GM12878 (cell line): Measurements from ENCODE around the gene EYA4. TPM values are rescaled to one million over a fixed set of nuclear protein-coding genes. Genes with fewer than 3 reads are reported as not detected.

ENCODE experiments used
- ATAC-seq: fragments of 200-7000 bp; cut with Tn5 transposase; 3 replicates; pipeline ENCODE4 v1.9.1; 2020; ENCODE audit warnings: mild to moderate bottlenecking, moderate library complexity
- BruUV-seq: library from RNA; stranded (reverse); fragments of 400-500 nt; replicated peaks from 2 replicates; lab custom pipeline; 2021; lab: Mats Ljungman, UMichigan
- CTCF ChIA-PET: fragments of 300-600 bp; sonication (Branson Sonifier 250); formaldehyde crosslinking; extraction: SDS; loops from one replicate; lab custom pipeline; 2021; ENCODE audit warnings: inconsistent platforms; lab: Yijun Ruan, JAX
- POLR2A ChIA-PET: fragments of 350-600 bp; formaldehyde crosslinking; extraction: SDS; loops from one replicate; lab custom pipeline; 2021; ENCODE audit warnings: inconsistent platforms; lab: Charles Lee
- RAD21 ChIA-PET: fragments of 300-600 bp; sonication (Branson Sonifier 250); formaldehyde crosslinking; loops from one replicate; lab custom pipeline; 2023; ENCODE audit warnings: antibody characterized with exemption; ENCODE audit not compliant: unreplicated experiment; lab: Charles Lee
- SMC1A ChIA-PET: fragments of 300-600 bp; sonication (Branson Sonifier 250); formaldehyde crosslinking; loops from one replicate; lab custom pipeline; 2023; ENCODE audit not compliant: unreplicated experiment, uncharacterized antibody; lab: Charles Lee
- DNase-seq: peaks from one replicate; pipeline ENCODE4 v3.0.0-alpha.2; 2011; ENCODE audit warnings: low read depth, low spot score
- FAIRE-seq: peaks from 3 replicates; lab custom pipeline; 2011; peaks lifted over from hg19 to GRCh38; lab: Jason Lieb, UNC
- H2AFZ ChIP-seq: 2 replicates; pipeline ENCODE4 v1.6.0; 2011; ENCODE audit warnings: low read depth, low read length, control low read depth; ENCODE audit not compliant: control insufficient read depth
- H3K27ac ChIP-seq: 2 replicates; pipeline ENCODE4 v1.5.1; 2011; ENCODE audit warnings: control low read depth; ENCODE audit not compliant: control insufficient read depth, insufficient read depth
- H3K27me3 ChIP-seq, 2 experiments: replicated peaks in 1 of 2; 2 replicates each; pipeline versions ENCODE4 v1.6.0 to v1.6.1; 2011; ENCODE audit warnings: low read length in 1 of 2; ENCODE audit not compliant: control insufficient read depth in 2 of 2, insufficient read depth in 2 of 2
- H3K36me3 ChIP-seq, 2 experiments: 2 replicates each; pipeline ENCODE4 v1.5.1; 2011; ENCODE audit warnings: low read length in 1 of 2; ENCODE audit not compliant: control insufficient read depth in 2 of 2, insufficient read depth in 2 of 2
- H3K4me1 ChIP-seq: 2 replicates; pipeline ENCODE4 v1.6.1; 2011; ENCODE audit warnings: mild to moderate bottlenecking, low read length, moderate library complexity, mixed read lengths; ENCODE audit not compliant: control insufficient read depth, insufficient read depth
- H3K4me2 ChIP-seq: 2 replicates; pipeline ENCODE4 v1.6.0; 2011; ENCODE audit warnings: control low read depth; ENCODE audit not compliant: control insufficient read depth, insufficient read depth
- H3K4me3 ChIP-seq: fragments of 200-600 bp; sonication (generic); 2 replicates; pipeline ENCODE4 v1.5.1; 2016
- H3K79me2 ChIP-seq: 2 replicates; pipeline ENCODE4 v1.6.0; 2011; ENCODE audit warnings: low read length; ENCODE audit not compliant: control insufficient read depth, insufficient read depth
- H3K9ac ChIP-seq: 2 replicates; pipeline ENCODE4 v1.8.0; 2011; ENCODE audit warnings: low read length, control low read depth, mixed read lengths; ENCODE audit not compliant: control insufficient read depth, insufficient read depth
- H3K9me3 ChIP-seq: replicated peaks from 3 replicates; pipeline ENCODE4 v1.5.1; 2011; ENCODE audit warnings: mild to moderate bottlenecking, low read length; ENCODE audit not compliant: control insufficient read depth, insufficient read depth
- H4K20me1 ChIP-seq: 2 replicates; pipeline ENCODE4 v1.6.0; 2011; ENCODE audit not compliant: control insufficient read depth, insufficient read depth
- BHLHE40 ChIP-seq, 2 experiments: fragments of 450-650 bp in 1 of 2; IDR thresholded peaks; 2 replicates each; pipeline ENCODE4 v1.6.1; 2011 to 2017; ENCODE audit warnings: low read depth in 2 of 2, borderline replicate concordance in 1 of 2, improper control_type of control experiment in 1 of 2, low read length in 1 of 2, mild to moderate bottlenecking in 1 of 2
- BRCA1 ChIP-seq: IDR thresholded peaks from 2 replicates; pipeline ENCODE4 v1.6.1; 2011; ENCODE audit warnings: low read depth, low read length, improper control_type of control experiment
- CBX5 ChIP-seq: sonication (generic); IDR thresholded peaks from 2 replicates; pipeline ENCODE4 v1.6.1; 2016; ENCODE audit warnings: low read depth, moderate library complexity, mild to moderate bottlenecking, inconsistent platforms
- CHD4 ChIP-seq: fragments of 200-600 bp; sonication (generic); IDR thresholded peaks from 2 replicates; pipeline ENCODE4 v1.6.1; 2016; ENCODE audit warnings: mild to moderate bottlenecking
- EZH2 ChIP-seq: IDR thresholded peaks from 2 replicates; pipeline ENCODE4 v1.6.1; 2012; ENCODE audit warnings: low read depth, mild to moderate bottlenecking, control low read depth, inconsistent platforms, low read length, borderline replicate concordance; ENCODE audit not compliant: control insufficient read depth
- KAT2A ChIP-seq: conservative IDR thresholded peaks from 2 replicates; pipeline ENCODE4 v1.6.1; 2011; ENCODE audit warnings: low read depth, low read length; ENCODE audit not compliant: control insufficient read depth
- MLLT1 ChIP-seq: fragments of 450-650 bp; IDR thresholded peaks from 2 replicates; pipeline ENCODE4 v1.6.1; 2016; ENCODE audit warnings: mild to moderate bottlenecking
- RELB ChIP-seq: fragments of 450-650 bp; IDR thresholded peaks from 2 replicates; pipeline ENCODE4 v1.6.1; 2017; ENCODE audit warnings: low read depth, mild to moderate bottlenecking, moderate library complexity
- RFX5 ChIP-seq: IDR thresholded peaks from 2 replicates; pipeline ENCODE4 v1.6.1; 2011; ENCODE audit warnings: low read depth, low read length, improper control_type of control experiment
- SPI1 ChIP-seq: IDR thresholded peaks from 2 replicates; pipeline ENCODE4 v1.6.1; 2011; ENCODE audit warnings: low read depth, mild to moderate bottlenecking, low read length, moderate library complexity, borderline replicate concordance; ENCODE audit not compliant: insufficient read depth
- USF1 ChIP-seq: IDR thresholded peaks from 2 replicates; pipeline ENCODE4 v1.6.1; 2011; ENCODE audit warnings: borderline replicate concordance, low read depth, mild to moderate bottlenecking, moderate library complexity, mixed read lengths, low read length; ENCODE audit not compliant: insufficient read depth; ENCODE audit errors: extremely low read length
- ZBED1 ChIP-seq: IDR thresholded peaks from 2 replicates; pipeline ENCODE4 v1.6.1; 2016; ENCODE audit warnings: borderline replicate concordance
- ZNF217 ChIP-seq: fragments of 450-650 bp; IDR thresholded peaks from 2 replicates; pipeline ENCODE4 v1.6.1; 2017; ENCODE audit warnings: antibody characterized with exemption, mild to moderate bottlenecking
- ZNF24 ChIP-seq: fragments of 450-650 bp; IDR thresholded peaks from 2 replicates; pipeline ENCODE4 v1.6.1; 2017; ENCODE audit warnings: antibody characterized with exemption, mild to moderate bottlenecking
- WGBS: methylation state at CpG from one replicate; pipeline ENCODE4 v1.1.6; 2016; ENCODE audit warnings: low lambda C conversion rate; ENCODE audit not compliant: insufficient replicate concordance, insufficient coverage; ENCODE audit errors: missing lambda C conversion rate; 5-methylcytosine and 5-hydroxymethylcytosine counted together
- in situ Hi-C: fragments of 300-500 bp; cut with MboI; formaldehyde crosslinking; loops from 9 replicates; pipeline ENCODE4 v1.14.3; 2018; ENCODE audit warnings: mixed read lengths
- intact Hi-C: fragments of 100-400 bp; cut with micrococcal nuclease; formaldehyde crosslinking; loops from one replicate; pipeline ENCODE4 v1.14.2; 2022; ENCODE audit not compliant: unreplicated experiment
- polyA plus RNA-seq, 11 experiments: library from polyadenylated mRNA; depleted of rRNA in 4 of 11; unstranded in 6 of 11; stranded (reverse) in 5 of 11; fragments of >200 nt; fragmentation: Nextera tagmentation in 4 of 11; fragmentation: Illumina TruSeq in 1 of 11; extraction: Ambion mirVana in 4 of 11; extraction: Trizol in 1 of 11; gene quantifications; 1 replicate in 1 of 11; 2 replicates in 10 of 11; pipeline versions ENCODE4 v1.2.1 to v1.2.3, GENCODE V29; 2011 to 2016; ENCODE audit warnings: inconsistent platforms in 2 of 11, missing spikeins in 2 of 11, low read depth in 1 of 11
- total RNA-seq, 4 experiments: library from RNA; depleted of rRNA in 3 of 4; stranded (reverse); fragments of >200 nt in 3 of 4; fragmentation: Illumina TruSeq in 1 of 4; extraction: Trizol in 1 of 4; gene quantifications; 2 replicates each; pipeline versions ENCODE4 v1.2.1 to v1.2.3, GENCODE V29; 2013 to 2021

EYA4 gene
- total and polyA plus RNA-seq, 10 of the 15 experiments (the other 5 are each of a cell fraction or from before 2014, with no cell fraction given): 0.02 TPM; not detected in 9

- BruUV-seq: no TSS peak
- Histone ChIP-seq H3K4me1 (no peaks in the 10 kb centered on the region), H3K36me3 (no peaks in the 10 kb centered on the region), H3K27me3 (no peaks in the 10 kb centered on the region), H3K9ac (no peak overlapping the region), H3K4me2 (no peak overlapping the region), H2AFZ (no peak overlapping the region), H3K4me3 (no peak overlapping the region), H3K9me3 (no peaks in the 10 kb centered on the region), H3K27ac (no peak overlapping the region), H3K79me2 (no peaks in the 10 kb centered on the region), H4K20me1 (no peaks in the 10 kb centered on the region)
- FAIRE-seq: no peak
- POLR2A ChIA-PET: no interaction called here
- DNase-seq: no peak
- SMC1A ChIA-PET: no interaction called here
- in situ Hi-C loops (no loop called here), intact Hi-C loops (no loop called here)
- ATAC-seq: no peak
- no peak for TF ChIP-seq ZBED1
- RAD21 ChIA-PET: no interaction called here
- CTCF ChIA-PET: no interaction called here
- WGBS: 16% methylated on average over 2 of the region's 2 CpGs
Observed at GRCh38 chr6:133474516-133474915, 233.4 kb downstream of the EYA4 start.

- intact Hi-C loops: no loop called here
- Histone ChIP-seq H3K9ac (no peak overlapping the region), H3K9me3 (no peaks in the 10 kb centered on the region), H3K36me3 (no peaks in the 10 kb centered on the region), H4K20me1 (no peaks in the 10 kb centered on the region), H3K79me2 (no peaks in the 10 kb centered on the region), H3K4me2 (no peak overlapping the region), H3K4me1 (no peaks in the 10 kb centered on the region), H3K27ac (no peak overlapping the region), H3K4me3 (no peak overlapping the region), H3K27me3 (no peaks in the 10 kb centered on the region), H2AFZ (no peak overlapping the region)
- RAD21 ChIA-PET: no interaction called here
- POLR2A ChIA-PET: no interaction called here
- no TSS peak for BruUV-seq
- 0% methylated on average over 2 of the region's 2 CpGs for WGBS
- in situ Hi-C loops: no loop called here
- TF ChIP-seq BRCA1 (no peak), ZNF217 (no peak), SPI1 (no peak), CBX5 (no peak), KAT2A (no peak), MLLT1 (no peak), USF1 (no peak), RFX5 (no peak), BHLHE40 (IDR thresholded peaks at IDR 0.05; ENCODE audit: borderline replicate concordance in 1 of 2, low read depth in 2 of 2, low read length in 1 of 2) (no peak), RELB (no peak), CHD4 (no peak), EZH2 (no peak), ZNF24 (no peak)
- SMC1A ChIA-PET: no interaction called here
- CTCF ChIA-PET: no interaction called here
- ATAC-seq (no peak), DNase-seq (no peak), FAIRE-seq (no peak)
Observed at GRCh38 chr6:133478673-133479072, 237.5 kb downstream of the EYA4 start.
